HG03432 (cell line): Measurements from ENCODE around the gene AGPAT3.
"Not testable (repeated sequence)": the region's sequence is repeated elsewhere in the genome, so short reads cannot be mapped to it uniquely, and the experiment has no call there.

ENCODE experiments used
- ATAC-seq: cut with Tn5 transposase; IDR thresholded peaks from one replicate; pipeline ENCODE4 v1.9.1; 2021; ENCODE audit warnings: mild to moderate bottlenecking, moderate library complexity; ENCODE audit not compliant: unreplicated experiment

Gene AGPAT3

GRCh38 chr21:43834146-43834905 lies 30.7 kb upstream of the AGPAT3 start:
- no peak for ATAC-seq

GRCh38 chr21:43835050-43835449 lies 30.0 kb upstream of the AGPAT3 start:
- no peak for ATAC-seq

- ATAC-seq: no peak
Observed at GRCh38 chr21:43835861-43836260, 29.2 kb upstream of the AGPAT3 start.

- ATAC-seq: no peak
Observed at GRCh38 chr21:43836616-43837015, 28.4 kb upstream of the AGPAT3 start.

GRCh38 chr21:43840259-43840658 lies 24.8 kb upstream of the AGPAT3 start:
- ATAC-seq: no peak

- ATAC-seq: no peak
Observed at GRCh38 chr21:43842742-43843141, 22.3 kb upstream of the AGPAT3 start.

- not testable (repeated sequence) for ATAC-seq
Observed at GRCh38 chr21:43844906-43845305, 20.1 kb upstream of the AGPAT3 start.

GRCh38 chr21:43845386-43845785 lies 19.6 kb upstream of the AGPAT3 start:
- no peak for ATAC-seq

- ATAC-seq: no peak
Observed at GRCh38 chr21:43846430-43846829, 18.6 kb upstream of the AGPAT3 start.

- ATAC-seq: no peak
Observed at GRCh38 chr21:43847301-43847700, 17.7 kb upstream of the AGPAT3 start.

- ATAC-seq: no peak
Observed at GRCh38 chr21:43848771-43849170, 16.3 kb upstream of the AGPAT3 start.

- ATAC-seq: no peak
Observed at GRCh38 chr21:43849532-43850299, 15.3 kb upstream of the AGPAT3 start.

- no peak for ATAC-seq
Observed at GRCh38 chr21:43850728-43851295, 14.2 kb upstream of the AGPAT3 start.

- no peak for ATAC-seq
Observed at GRCh38 chr21:43851593-43851992, 13.4 kb upstream of the AGPAT3 start.

GRCh38 chr21:43853851-43854772 lies 10.9 kb upstream of the AGPAT3 start:
- ATAC-seq: peak; percentile 12

- ATAC-seq: peak; percentile 69
Observed at GRCh38 chr21:43854773-43855633, 10.0 kb upstream of the AGPAT3 start.

- ATAC-seq: no peak
Observed at GRCh38 chr21:43855955-43856354, 9.1 kb upstream of the AGPAT3 start.

GRCh38 chr21:43858806-43859648 lies 6.0 kb upstream of the AGPAT3 start:
- ATAC-seq: no peak

- no peak for ATAC-seq
Observed at GRCh38 chr21:43859747-43860214, 5.2 kb upstream of the AGPAT3 start.
